ENCODE data around the gene SLC10A7. TPM values are rescaled to one million over a fixed set of nuclear protein-coding genes. Genes with fewer than 3 reads are reported as not detected.

Gene SLC10A7
- total and polyA plus RNA-seq, 2 of the 13 experiments (the other 11 are each of a cell fraction or from before 2014, with no cell fraction given): 18.5 to 18.8 TPM

GRCh38 chr4:146407257-146407656 lies 114.5 kb downstream of the SLC10A7 start (continued):
- TF ChIP-seq ZNF543 (CRISPR knock-in tag; IDR thresholded peaks at IDR 0.05) (no peak), ATF7 (IDR thresholded peaks at IDR 0.05) (no peak), ATF7 (CRISPR knock-in tag; IDR thresholded peaks at IDR 0.05) (no peak), SSRP1 (CRISPR knock-in tag; IDR thresholded peaks at IDR 0.05) (no peak)

- Histone ChIP-seq H3K4me2 (ENCODE audit: low read depth, low read length) (no peak overlapping the region), H3K27ac (ENCODE audit: extremely low read length, insufficient read depth, low read length) (no peak overlapping the region), H3K36me3 (replicated peaks in 1 of 2; ENCODE audit: control insufficient read depth in 1 of 2, insufficient read depth in 2 of 2, low read length in 2 of 2) (no peaks in the 10 kb centered on the region), H3K79me2 (ENCODE audit: insufficient read depth, low read length) (no peaks in the 10 kb centered on the region), H2AFZ (ENCODE audit: low read length) (no peak overlapping the region), H3K9ac (ENCODE audit: insufficient read depth, low read depth, low read length) (no peak overlapping the region), H3K27me3 (ENCODE audit: control insufficient read depth in 1 of 2, insufficient read depth in 2 of 2, low read length in 2 of 2) (no peaks in the 10 kb centered on the region), H3K4me3 (replicated peaks in 1 of 3; ENCODE audit: insufficient read depth in 1 of 3, low read depth in 2 of 3, low read length in 3 of 3) (no peak overlapping the region), H3K4me1 (ENCODE audit: insufficient read depth, low read length) (no peaks in the 10 kb centered on the region), H3K9me3 (ENCODE audit: low read length) (no peaks in the 10 kb centered on the region), H4K20me1 (ENCODE audit: insufficient read depth, low read length) (no peaks in the 10 kb centered on the region)
- BruUV-seq (replicated peaks): no TSS peak
- FAIRE-seq: no peak
- WGBS (ENCODE audit: low lambda C conversion rate): 97% methylated on average over 2 of the region's 2 CpGs
- ATAC-seq: no peak
- intact Hi-C loops (cut with micrococcal nuclease; ENCODE audit: unreplicated experiment) (no loop called here), in situ Hi-C loops (cut with HindIII; ENCODE audit: extremely low pct_ligation_motif_present, low pct_unique_long_range_greater_than_20kb) (no loop called here)
- no peak for DNase-seq (ENCODE audit: low spot score)
- ChIA-PET CTCF (ENCODE audit: low intra/inter-chr PET ratio, low total read pairs) (no interaction called here), POLR2A (no interaction called here)
- TF ChIP-seq IRX3 (CRISPR knock-in tag; IDR thresholded peaks at IDR 0.05; ENCODE audit: borderline replicate concordance, low read depth): no peak
- no peak for TF ChIP-seq NR2C2 (CRISPR knock-in tag; IDR thresholded peaks at IDR 0.05; ENCODE audit: borderline replicate concordance)
- no peak for TF ChIP-seq HNF1B (CRISPR knock-in tag; IDR thresholded peaks at IDR 0.05)
- TF ChIP-seq, protein P1, sequence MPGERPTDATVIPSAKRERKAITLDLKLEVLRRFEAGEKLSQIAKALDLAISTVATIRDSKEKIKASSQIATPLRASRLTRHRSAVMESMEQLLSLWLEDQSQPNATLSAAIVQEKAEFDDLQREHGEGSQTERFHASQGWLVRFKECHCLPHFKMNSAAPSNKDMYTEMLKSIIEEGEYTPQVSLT (CRISPR knock-in tag; IDR thresholded peaks at IDR 0.05; ENCODE audit: borderline replicate concordance, low read depth): no peak
- no peak for TF ChIP-seq GATAD2A (CRISPR knock-in tag; IDR thresholded peaks at IDR 0.05)
- TF ChIP-seq, protein P2, sequence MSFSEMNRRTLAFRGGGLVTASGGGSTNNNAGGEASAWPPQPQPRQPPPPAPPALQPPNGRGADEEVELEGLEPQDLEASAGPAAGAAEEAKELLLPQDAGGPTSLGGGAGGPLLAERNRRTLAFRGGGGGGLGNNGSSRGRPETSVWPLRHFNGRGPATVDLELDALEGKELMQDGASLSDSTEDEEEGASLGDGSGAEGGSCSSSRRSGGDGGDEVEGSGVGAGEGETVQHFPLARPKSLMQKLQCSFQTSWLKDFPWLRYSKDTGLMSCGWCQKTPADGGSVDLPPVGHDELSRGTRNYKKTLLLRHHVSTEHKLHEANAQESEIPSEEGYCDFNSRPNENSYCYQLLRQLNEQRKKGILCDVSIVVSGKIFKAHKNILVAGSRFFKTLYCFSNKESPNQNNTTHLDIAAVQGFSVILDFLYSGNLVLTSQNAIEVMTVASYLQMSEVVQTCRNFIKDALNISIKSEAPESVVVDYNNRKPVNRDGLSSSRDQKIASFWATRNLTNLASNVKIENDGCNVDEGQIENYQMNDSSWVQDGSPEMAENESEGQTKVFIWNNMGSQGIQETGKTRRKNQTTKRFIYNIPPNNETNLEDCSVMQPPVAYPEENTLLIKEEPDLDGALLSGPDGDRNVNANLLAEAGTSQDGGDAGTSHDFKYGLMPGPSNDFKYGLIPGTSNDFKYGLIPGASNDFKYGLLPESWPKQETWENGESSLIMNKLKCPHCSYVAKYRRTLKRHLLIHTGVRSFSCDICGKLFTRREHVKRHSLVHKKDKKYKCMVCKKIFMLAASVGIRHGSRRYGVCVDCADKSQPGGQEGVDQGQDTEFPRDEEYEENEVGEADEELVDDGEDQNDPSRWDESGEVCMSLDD (CRISPR knock-in tag; IDR thresholded peaks at IDR 0.05; ENCODE audit: borderline replicate concordance): no peak
- TF ChIP-seq THAP11 (CRISPR knock-in tag; IDR thresholded peaks at IDR 0.05): no peak
- TF ChIP-seq ZSCAN29 (CRISPR knock-in tag; conservative IDR thresholded peaks at IDR 0.05): no peak
- no peak for TF ChIP-seq SMAD9 (CRISPR knock-in tag; IDR thresholded peaks at IDR 0.05)
- no peak for TF ChIP-seq FOXP4 (CRISPR knock-in tag; IDR thresholded peaks at IDR 0.05)
- no peak for TF ChIP-seq SATB2 (CRISPR knock-in tag; IDR thresholded peaks at IDR 0.05)
- no peak for TF ChIP-seq KDM3A (CRISPR knock-in tag; IDR thresholded peaks at IDR 0.05; ENCODE audit: low read depth)
- TF ChIP-seq TCF7L2 (IDR thresholded peaks at IDR 0.05; ENCODE audit: low read depth, low read length): no peak
- no peak for TF ChIP-seq ZNF577 (CRISPR knock-in tag; IDR thresholded peaks at IDR 0.05; ENCODE audit: borderline replicate concordance, low read depth)
Observed at GRCh38 chr4:146401274-146401673, 120.5 kb downstream of the SLC10A7 start.

Data from HepG2 (cell line).